D721Med (cell line): Measurements from ENCODE around the gene UVRAG.

ENCODE experiments used
- DNase-seq: peaks from one replicate; pipeline ENCODE4 v3.0.0; 2011; ENCODE audit warnings: low spot score; ENCODE audit not compliant: insufficient read length
- FAIRE-seq: peaks from 2 replicates; lab custom pipeline; 2011; peaks lifted over from hg19 to GRCh38; lab: Jason Lieb, UNC
- TF ChIP-seq, protein P1 (sequence below): IDR thresholded peaks from 2 replicates; pipeline ENCODE4 v1.5.1; 2012; ENCODE audit warnings: mild to moderate bottlenecking, control low read depth; ENCODE audit not compliant: insufficient read depth; ENCODE audit errors: missing control alignments

The UVRAG gene

DNA sequence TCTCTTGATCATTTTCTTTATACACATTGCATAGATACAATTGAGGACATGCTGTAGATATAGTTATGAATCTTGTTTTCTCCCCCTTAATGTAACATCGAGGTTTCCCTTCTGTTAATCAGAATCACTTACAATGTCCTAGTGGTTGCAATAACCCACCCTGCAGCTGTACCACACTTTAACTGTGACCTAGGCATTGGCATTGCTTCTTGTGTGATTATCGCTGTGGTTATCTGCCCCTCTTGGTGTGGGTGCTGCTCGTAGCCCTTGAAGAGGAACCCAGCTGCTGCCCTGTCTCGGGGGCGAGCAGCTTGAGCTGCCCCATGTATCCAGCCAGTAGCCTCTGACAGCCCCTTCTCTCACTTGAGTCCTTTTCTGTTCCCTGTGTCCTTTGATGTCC is 44.9 kb upstream of the UVRAG start:
- no peak for DNase-seq
- no peak for FAIRE-seq
- TF ChIP-seq, protein P1, sequence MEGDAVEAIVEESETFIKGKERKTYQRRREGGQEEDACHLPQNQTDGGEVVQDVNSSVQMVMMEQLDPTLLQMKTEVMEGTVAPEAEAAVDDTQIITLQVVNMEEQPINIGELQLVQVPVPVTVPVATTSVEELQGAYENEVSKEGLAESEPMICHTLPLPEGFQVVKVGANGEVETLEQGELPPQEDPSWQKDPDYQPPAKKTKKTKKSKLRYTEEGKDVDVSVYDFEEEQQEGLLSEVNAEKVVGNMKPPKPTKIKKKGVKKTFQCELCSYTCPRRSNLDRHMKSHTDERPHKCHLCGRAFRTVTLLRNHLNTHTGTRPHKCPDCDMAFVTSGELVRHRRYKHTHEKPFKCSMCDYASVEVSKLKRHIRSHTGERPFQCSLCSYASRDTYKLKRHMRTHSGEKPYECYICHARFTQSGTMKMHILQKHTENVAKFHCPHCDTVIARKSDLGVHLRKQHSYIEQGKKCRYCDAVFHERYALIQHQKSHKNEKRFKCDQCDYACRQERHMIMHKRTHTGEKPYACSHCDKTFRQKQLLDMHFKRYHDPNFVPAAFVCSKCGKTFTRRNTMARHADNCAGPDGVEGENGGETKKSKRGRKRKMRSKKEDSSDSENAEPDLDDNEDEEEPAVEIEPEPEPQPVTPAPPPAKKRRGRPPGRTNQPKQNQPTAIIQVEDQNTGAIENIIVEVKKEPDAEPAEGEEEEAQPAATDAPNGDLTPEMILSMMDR: no peak

GRCh38 chr11:75771646-75772410 is 43.2 kb upstream of the UVRAG start:
- DNase-seq (no peak), FAIRE-seq (no peak)

GRCh38 chr11:75773595-75774353 is 41.2 kb upstream of the UVRAG start:
- FAIRE-seq (no peak), DNase-seq (no peak)
- TF ChIP-seq, protein P1: no peak

More at GRCh38 chr11:75771646-75772410, 43.2 kb upstream of the UVRAG start:
- TF ChIP-seq, protein P1: no peak

DNA sequence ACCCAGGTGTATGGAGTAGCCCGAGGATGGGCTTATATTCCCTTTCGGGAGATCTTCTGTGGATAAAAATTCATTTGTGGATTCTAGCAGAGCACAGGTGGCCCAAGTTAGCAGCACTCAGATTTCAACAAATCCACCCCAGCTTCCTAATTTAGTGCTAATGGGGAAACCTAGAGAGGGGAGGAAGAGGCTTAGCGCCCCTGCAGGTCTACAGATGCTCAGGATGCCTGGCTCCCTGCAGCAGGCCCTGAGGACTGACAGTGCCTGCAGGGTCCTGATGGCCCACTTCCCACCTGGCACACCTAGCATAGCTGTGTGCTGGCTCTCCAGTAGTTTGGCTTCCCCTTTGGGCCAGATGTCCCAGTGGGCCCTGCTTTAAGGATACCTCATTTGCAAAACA is 40.0 kb upstream of the UVRAG start:
- DNase-seq (no peak), FAIRE-seq (no peak)
- TF ChIP-seq, protein P1: no peak

DNA sequence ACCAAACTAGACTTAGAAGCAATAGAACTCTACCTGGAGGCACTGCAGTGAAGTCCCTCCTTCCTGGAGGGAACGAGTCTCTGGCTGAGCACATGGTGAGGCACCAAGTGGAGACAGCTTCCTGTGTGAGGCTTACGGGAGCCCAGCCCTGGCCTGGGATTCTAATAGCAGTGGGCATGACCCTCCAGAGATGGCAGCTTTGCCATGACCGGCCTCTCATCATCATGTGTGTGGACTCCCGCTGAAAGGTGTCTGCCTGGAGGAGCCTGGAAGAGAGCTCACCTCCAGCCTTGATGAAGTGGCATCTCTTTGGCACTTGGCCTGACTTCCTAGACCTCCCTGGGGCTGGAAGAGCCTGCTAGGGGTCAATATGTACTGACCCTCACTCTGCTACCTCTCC is 38.5 kb upstream of the UVRAG start:
- no peak for DNase-seq
- no peak for FAIRE-seq

GRCh38 chr11:75777461-75778110 is 37.4 kb upstream of the UVRAG start:
- TF ChIP-seq, protein P1: no peak
- FAIRE-seq: no peak
- no peak for DNase-seq

More for the DNA sequence above, 38.5 kb upstream of the UVRAG start:
- TF ChIP-seq, protein P1: no peak

DNA sequence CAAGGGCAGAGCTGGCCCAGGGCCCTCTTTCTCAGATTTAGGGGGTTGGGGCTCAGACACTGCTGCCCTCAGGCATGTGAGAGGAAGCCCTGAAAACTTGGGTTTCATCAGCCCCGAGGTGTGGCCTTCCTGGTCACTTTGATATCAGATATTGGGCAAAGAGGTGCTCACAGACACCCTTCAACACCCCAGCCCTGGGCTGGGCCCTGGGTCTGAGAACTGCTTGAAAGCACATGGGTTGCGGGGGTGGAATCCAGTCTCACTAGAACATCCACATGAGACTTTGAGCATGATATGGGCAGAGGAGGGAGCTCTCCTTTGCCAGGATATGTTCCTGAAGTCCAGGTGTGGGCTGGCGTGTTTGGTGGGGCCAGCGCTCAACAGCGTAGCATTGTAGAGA is 36.0 kb upstream of the UVRAG start:
- no peak for FAIRE-seq
- TF ChIP-seq, protein P1: no peak
- DNase-seq: no peak
